Kidney epithelial cell (primary cell): Measurements from ENCODE around the gene TRA2B. TPM values are rescaled to one million over a fixed set of nuclear protein-coding genes. Genes with fewer than 3 reads are reported as not detected.

Experiments
- DNase-seq: peaks from one replicate; pipeline ENCODE4 v3.0.0-alpha.2; 2010; ENCODE audit warnings: low read depth
- H3K27me3 ChIP-seq: 2 replicates; pipeline ENCODE4 v1.6.0; 2011; ENCODE audit warnings: low read length; ENCODE audit not compliant: control insufficient read depth, insufficient read depth
- H3K36me3 ChIP-seq: 2 replicates; pipeline ENCODE4 v1.5.1; 2011; ENCODE audit warnings: low read length; ENCODE audit not compliant: control insufficient read depth, insufficient read depth
- H3K4me3 ChIP-seq: 2 replicates; pipeline ENCODE4 v1.5.1; 2011; ENCODE audit warnings: low read depth, mild to moderate bottlenecking, control low read depth, low read length
- CTCF ChIP-seq: IDR thresholded peaks from 2 replicates; pipeline ENCODE4 v1.5.1; 2011; ENCODE audit warnings: mild to moderate bottlenecking, moderate library complexity, low read length, control low read depth, inconsistent platforms; ENCODE audit not compliant: insufficient read depth, poor library complexity, severe bottlenecking
- total RNA-seq: library from RNA; depleted of rRNA; stranded (reverse); fragments of >200 nt; gene quantifications from 2 replicates; pipeline ENCODE4 v1.2.3, GENCODE V29; 2015

TRA2B gene
- total RNA-seq, 1 donor from 2014 or later, result 154 TPM

GRCh38 chr3:185950728-185951127 lies 12.9 kb upstream of the TRA2B start:
- TF ChIP-seq CTCF, result no peak
- Histone ChIP-seq H3K36me3 (no peaks in the 10 kb centered on the region), H3K4me3 (no peak overlapping the region), H3K27me3 (peaks cover 3% of the 10 kb centered on the region)
- no peak for DNase-seq

GRCh38 chr3:185949515-185949914 lies 11.7 kb upstream of the TRA2B start:
- H3K27me3 ChIP-seq, result peaks cover 3% of the 10 kb centered on the region
- TF ChIP-seq CTCF, result no peak
- no peak for DNase-seq
- no peak overlapping the region for H3K4me3 ChIP-seq
- no peaks in the 10 kb centered on the region for H3K36me3 ChIP-seq

- DNase-seq, result no peak
- H3K27me3 ChIP-seq, result peaks cover 3% of the 10 kb centered on the region
- TF ChIP-seq CTCF, result no peak
- H3K36me3 ChIP-seq, result no peaks in the 10 kb centered on the region
- no peak overlapping the region for H3K4me3 ChIP-seq
These were observed 10.5 kb upstream of the TRA2B start for GRCh38 chr3:185948292-185948691.

- TF ChIP-seq CTCF, result no peak
- H3K36me3 ChIP-seq, result no peaks in the 10 kb centered on the region
- H3K4me3 ChIP-seq, result no peak overlapping the region
- no peak for DNase-seq
- H3K27me3 ChIP-seq, result no peaks in the 10 kb centered on the region
These were observed 5.9 kb upstream of the TRA2B start for GRCh38 chr3:185943760-185944106.

- Histone ChIP-seq H3K36me3 (no peaks in the 10 kb centered on the region), H3K4me3 (no peak overlapping the region), H3K27me3 (no peaks in the 10 kb centered on the region)
- TF ChIP-seq CTCF, result peak; percentile 100
- DNase-seq, result no peak
These were observed 5.3 kb upstream of the TRA2B start for GRCh38 chr3:185942907-185943759.

GRCh38 chr3:185942396-185942795 lies 4.6 kb upstream of the TRA2B start:
- no peak for DNase-seq
- Histone ChIP-seq H3K4me3 (no peak overlapping the region), H3K36me3 (no peaks in the 10 kb centered on the region), H3K27me3 (no peaks in the 10 kb centered on the region)
- no peak for TF ChIP-seq CTCF
